IMR-90 (cell line): ENCODE data around the gene NTM. TPM values are rescaled to one million over a fixed set of nuclear protein-coding genes. Genes with fewer than 3 reads are reported as not detected.

ENCODE experiments used
- ATAC-seq: fragments of 200-7000 bp; cut with Tn5 transposase; 2 replicates; pipeline ENCODE4 v1.9.1; 2020; ENCODE audit warnings: low read depth, mild to moderate bottlenecking, moderate library complexity
- BruUV-seq: library from RNA; stranded (reverse); fragments of 400-500 nt; replicated peaks from 2 replicates; lab custom pipeline; 2021; lab: Mats Ljungman, UMichigan
- CTCF ChIA-PET: fragments of 300-600 bp; formaldehyde crosslinking; extraction: SDS; loops from one replicate; lab custom pipeline; 2021; ENCODE audit warnings: antibody characterized with exemption; lab: Yijun Ruan, JAX
- POLR2A ChIA-PET: fragments of 300-600 bp; sonication (Branson Sonifier 250); formaldehyde crosslinking; loops from one replicate; lab custom pipeline; 2022; ENCODE audit warnings: antibody characterized with exemption; ENCODE audit not compliant: unreplicated experiment; lab: Charles Lee
- DNase-seq: peaks from one replicate; pipeline ENCODE4 v3.0.0; 2013
- H2AFZ ChIP-seq: replicated peaks from 2 replicates; pipeline ENCODE3; 2013; ENCODE audit warnings: low read length, mild to moderate bottlenecking; ENCODE audit not compliant: poor library complexity
- H2AK5ac ChIP-seq: 2 replicates; pipeline ENCODE4 v1.6.1; 2013; ENCODE audit warnings: low read depth, low read length, inconsistent platforms
- H2AK9ac ChIP-seq: replicated peaks from 2 replicates; pipeline ENCODE3; 2013; ENCODE audit warnings: mild to moderate bottlenecking, low read depth, low read length, moderate library complexity; ENCODE audit not compliant: poor library complexity
- H2BK120ac ChIP-seq: 2 replicates; pipeline ENCODE4 v1.6.1; 2013; ENCODE audit warnings: low read depth, low read length, inconsistent platforms
- H2BK15ac ChIP-seq: 3 replicates; pipeline ENCODE4 v1.6.1; 2013; ENCODE audit warnings: low read depth, low read length, inconsistent platforms
- H2BK20ac ChIP-seq: 2 replicates; pipeline ENCODE4 v1.6.1; 2013; ENCODE audit warnings: low read depth, mild to moderate bottlenecking, inconsistent platforms, low read length, moderate library complexity
- H2BK5ac ChIP-seq: 2 replicates; pipeline ENCODE4 v1.6.1; 2013; ENCODE audit warnings: mild to moderate bottlenecking, low read depth, low read length, inconsistent platforms; ENCODE audit not compliant: poor library complexity, severe bottlenecking
- H3K14ac ChIP-seq: replicated peaks from 2 replicates; pipeline ENCODE4 v1.6.1; 2013; ENCODE audit warnings: low read depth, low read length, inconsistent platforms
- H3K18ac ChIP-seq: 2 replicates; pipeline ENCODE4 v1.6.1; 2013; ENCODE audit warnings: low read depth, low read length, control low read depth
- H3K23ac ChIP-seq: 2 replicates; pipeline ENCODE4 v1.6.1; 2013; ENCODE audit warnings: low read depth, low read length, inconsistent platforms
- H3K27ac ChIP-seq: 2 replicates; pipeline ENCODE4 v1.5.1; 2013; ENCODE audit warnings: mild to moderate bottlenecking, control low read depth, low read length; ENCODE audit not compliant: insufficient read depth
- H3K27me3 ChIP-seq: 2 replicates; pipeline ENCODE4 v1.6.1; 2013; ENCODE audit warnings: low read length; ENCODE audit not compliant: control insufficient read depth, insufficient read depth
- H3K36me3 ChIP-seq: 2 replicates; pipeline ENCODE4 v1.6.1; 2013; ENCODE audit warnings: low read length, mixed read lengths; ENCODE audit not compliant: control insufficient read depth, insufficient read depth
- H3K4ac ChIP-seq: 2 replicates; pipeline ENCODE4 v1.6.1; 2013; ENCODE audit warnings: low read depth, low read length, inconsistent platforms
- H3K4me1 ChIP-seq: 2 replicates; pipeline ENCODE4 v1.6.1; 2013; ENCODE audit warnings: low read length, mixed read lengths; ENCODE audit not compliant: control insufficient read depth, insufficient read depth
- H3K4me2 ChIP-seq: 2 replicates; pipeline ENCODE4 v1.6.1; 2013; ENCODE audit warnings: low read depth, mild to moderate bottlenecking, control low read depth, low read length, moderate library complexity
- H3K4me3 ChIP-seq: 2 replicates; pipeline ENCODE4 v1.5.1; 2013; ENCODE audit warnings: low read depth, mild to moderate bottlenecking, control low read depth, low read length, moderate library complexity; ENCODE audit not compliant: insufficient read depth
- H3K56ac ChIP-seq: 2 replicates; pipeline ENCODE4 v1.6.1; 2013; ENCODE audit warnings: low read length, inconsistent platforms; ENCODE audit not compliant: insufficient read depth; ENCODE audit errors: extremely low read depth
- H3K79me1 ChIP-seq, 2 experiments: 2 replicates each; pipeline ENCODE4 v1.6.1; 2013; ENCODE audit warnings: low read length in 2 of 2, inconsistent platforms in 1 of 2, low read depth in 1 of 2
- H3K9ac ChIP-seq: 2 replicates; pipeline ENCODE4 v1.6.1; 2013; ENCODE audit warnings: low read depth, low read length, control low read depth
- H3K9me1 ChIP-seq: 2 replicates; pipeline ENCODE4 v1.6.1; 2013; ENCODE audit warnings: low read length, inconsistent platforms; ENCODE audit not compliant: insufficient read depth
- H3K9me3 ChIP-seq: 2 replicates; pipeline ENCODE4 v1.6.1; 2013; ENCODE audit warnings: low read length; ENCODE audit not compliant: control insufficient read depth, insufficient read depth
- H4K20me1 ChIP-seq: 2 replicates; pipeline ENCODE4 v1.6.1; 2013; ENCODE audit warnings: low read length, inconsistent platforms; ENCODE audit not compliant: insufficient read depth
- H4K5ac ChIP-seq: 2 replicates; pipeline ENCODE4 v1.6.1; 2013; ENCODE audit warnings: mild to moderate bottlenecking, low read depth, low read length, control low read depth
- H4K8ac ChIP-seq, 2 experiments: 2 replicates each; pipeline ENCODE4 v1.6.1; 2013; ENCODE audit warnings: low read depth in 2 of 2, low read length in 2 of 2, control low read depth in 1 of 2, inconsistent platforms in 1 of 2
- H4K91ac ChIP-seq: 2 replicates; pipeline ENCODE4 v1.6.1; 2013; ENCODE audit warnings: low read depth, low read length, inconsistent platforms; ENCODE audit not compliant: insufficient read depth
- BHLHE40 ChIP-seq: fragments of 150-350 bp; IDR thresholded peaks from 2 replicates; pipeline ENCODE4 v1.6.1; 2016; ENCODE audit warnings: mild to moderate bottlenecking, low read depth, low read length
- CEBPB ChIP-seq: IDR thresholded peaks from 2 replicates; pipeline ENCODE4 v1.6.1; 2012; ENCODE audit warnings: low read depth, low read length, improper control_type of control experiment
- FOS ChIP-seq: fragments of 150-350 bp; IDR thresholded peaks from 2 replicates; pipeline ENCODE4 v1.6.1; 2016; ENCODE audit warnings: low read depth, low read length
- MAFK ChIP-seq: IDR thresholded peaks from 2 replicates; pipeline ENCODE4 v1.6.1; 2012; ENCODE audit warnings: low read depth, low read length, improper control_type of control experiment
- MAZ ChIP-seq: IDR thresholded peaks from 2 replicates; pipeline ENCODE4 v1.6.1; 2012; ENCODE audit warnings: low read depth, mild to moderate bottlenecking, low read length, improper control_type of control experiment, moderate library complexity, borderline replicate concordance
- MXI1 ChIP-seq: IDR thresholded peaks from 2 replicates; pipeline ENCODE4 v1.6.1; 2012; ENCODE audit warnings: low read depth, mild to moderate bottlenecking, low read length, moderate library complexity, borderline replicate concordance
- NFE2L2 ChIP-seq: fragments of 150-350 bp; IDR thresholded peaks from 2 replicates; pipeline ENCODE4 v1.6.1; 2016; ENCODE audit warnings: low read depth, mild to moderate bottlenecking, low read length
- POLR2A ChIP-seq: IDR thresholded peaks from 2 replicates; pipeline ENCODE4 v1.6.1; 2012; ENCODE audit warnings: mild to moderate bottlenecking, low read depth, low read length
- RAD21 ChIP-seq: IDR thresholded peaks from 2 replicates; pipeline ENCODE4 v1.6.1; 2012; ENCODE audit warnings: low read length, improper control_type of control experiment
- RCOR1 ChIP-seq: IDR thresholded peaks from 2 replicates; pipeline ENCODE4 v1.6.1; 2012; ENCODE audit warnings: mild to moderate bottlenecking, low read length, improper control_type of control experiment; ENCODE audit not compliant: insufficient replicate concordance
- RFX5 ChIP-seq: IDR thresholded peaks from 2 replicates; pipeline ENCODE4 v1.8.0; 2012; ENCODE audit warnings: low read depth, mild to moderate bottlenecking, low read length, moderate library complexity
- SMC3 ChIP-seq: fragments of 150-350 bp; IDR thresholded peaks from 2 replicates; pipeline ENCODE4 v1.6.1; 2016; ENCODE audit warnings: low read depth, mild to moderate bottlenecking, antibody characterized with exemption, low read length, moderate library complexity
- WGBS, 2 experiments: methylation state at CpG; one replicate each; pipeline versions ENCODE4 v1.1.5 to v1.1.7; 2013; ENCODE audit warnings: missing lambda C conversion rate in 2 of 2; ENCODE audit not compliant: insufficient read length in 1 of 2; ENCODE audit errors: extremely low coverage in 2 of 2; 5-methylcytosine and 5-hydroxymethylcytosine counted together
- dilution Hi-C: fragments of 300-500 bp; cut with HindIII; formaldehyde crosslinking; loops from one replicate; pipeline ENCODE4 v1.14.3; 2018; ENCODE audit warnings: low sequenced_read_pairs; ENCODE audit not compliant: unreplicated experiment
- in situ Hi-C: fragments of 300-500 bp; cut with MboI; formaldehyde crosslinking; loops from 3 replicates; pipeline ENCODE4 v1.14.3; 2019; ENCODE audit warnings: low sequenced_read_pairs, inconsistent platforms, mixed read lengths
- intact Hi-C: fragments of 100-400 bp; cut with micrococcal nuclease; formaldehyde crosslinking; loops from 2 replicates; pipeline ENCODE4 v1.10.0; 2022
- polyA plus RNA-seq, 3 experiments: library from polyadenylated mRNA; depleted of rRNA; stranded (reverse); fragments of >200 nt; gene quantifications; 2 replicates each; pipeline ENCODE4 v1.2.3, GENCODE V29; 2012; ENCODE audit warnings: low replicate concordance in 1 of 3
- total RNA-seq: library from RNA; depleted of rRNA; stranded (reverse); fragments of >200 nt; gene quantifications from 2 replicates; pipeline ENCODE4 v1.2.3, GENCODE V29; 2012
- TF ChIP-seq, protein P1 (sequence below): fragments of 150-350 bp; IDR thresholded peaks from 2 replicates; pipeline ENCODE4 v1.6.1; 2016; ENCODE audit warnings: low read depth, mild to moderate bottlenecking, low read length, moderate library complexity, borderline replicate concordance
- TF ChIP-seq, protein P2 (sequence below): conservative IDR thresholded peaks from 2 replicates; pipeline ENCODE4 v1.5.1; 2012; ENCODE audit warnings: mild to moderate bottlenecking, low read depth, low read length, improper control_type of control experiment
- TF ChIP-seq, protein P3 (sequence below): fragments of 150-350 bp; IDR thresholded peaks from 2 replicates; pipeline ENCODE4 v1.6.1; 2017; ENCODE audit warnings: mild to moderate bottlenecking, antibody characterized with exemption, low read length, low read depth

Gene NTM
- total and polyA plus RNA-seq, 2 of the 4 experiments (the other 2 are of a cell fraction), result 19.5 to 25.5 TPM

DNA sequence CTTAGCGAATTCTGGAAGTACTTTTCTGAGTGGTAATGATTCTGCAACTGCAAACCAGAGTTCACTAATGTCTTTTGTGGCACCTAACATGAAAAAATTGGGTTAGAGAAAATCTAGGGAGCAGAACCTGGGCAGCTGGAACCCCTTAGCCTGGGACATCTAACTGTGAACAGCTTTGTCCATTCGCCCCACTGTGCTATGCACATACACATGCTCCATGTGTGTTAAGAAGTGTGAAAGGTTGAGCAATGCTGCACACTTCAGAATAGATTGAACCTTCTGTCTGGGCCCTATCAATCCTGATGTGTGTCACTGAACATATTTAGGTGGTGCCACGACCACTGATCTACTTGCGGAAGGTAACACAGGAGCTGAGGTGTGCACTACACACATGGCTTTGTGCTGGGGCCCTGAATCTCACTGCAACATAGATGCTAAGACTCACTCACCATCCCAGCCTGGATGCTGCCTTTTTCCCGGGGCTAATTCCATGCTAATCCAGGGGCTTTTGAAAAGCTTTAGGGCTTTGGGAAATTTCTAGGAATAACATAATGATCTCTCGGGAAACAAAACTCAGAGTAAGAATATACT, 976.2 kb downstream of the NTM start:
- dilution Hi-C loops, result no loop called here
- 82% methylated on average over 2 of the region's 6 CpGs; no CpG with 5 or more reads in 1 of the 2 experiments for WGBS, 2 experiments

More for the DNA sequence above, 976.2 kb downstream of the NTM start:
- DNase-seq (no peak), ATAC-seq (no peak)
- Histone ChIP-seq H2BK15ac (no peak overlapping the region), H3K4ac (no peak overlapping the region), H3K27me3 (peaks cover 9% of the 10 kb centered on the region), H4K20me1 (no peaks in the 10 kb centered on the region), H2BK5ac (no peak overlapping the region), H4K5ac (no peak overlapping the region), H3K4me1 (no peaks in the 10 kb centered on the region), H2AK9ac (no peak overlapping the region), H2AK5ac (no peak overlapping the region), H3K27ac (no peak overlapping the region), H3K4me2 (no peak overlapping the region), H3K9me1 (no peaks in the 10 kb centered on the region), H3K9ac (no peak overlapping the region), H3K56ac (no peak overlapping the region), H2BK120ac (no peak overlapping the region), H3K9me3 (no peaks in the 10 kb centered on the region), H3K23ac (no peak overlapping the region), H3K79me1 (no peaks in the 10 kb centered on the region), H4K91ac (no peak overlapping the region), H2BK20ac (no peak overlapping the region), H3K14ac (no peak overlapping the region), H2AFZ (no peak overlapping the region), H4K8ac (no peak overlapping the region), H3K36me3 (no peaks in the 10 kb centered on the region), H3K18ac (no peak overlapping the region), H3K4me3 (no peak overlapping the region)
- BruUV-seq, result no TSS peak
- ChIA-PET POLR2A (interaction anchor here (0.5 kb wide), 1 partner anchor 36 kb away, joined by 6 read pairs; no protein-coding TSS in a partner anchor), CTCF (interaction anchor here (1.0 kb wide), 1 partner anchor 53 kb away, joined by 3 read pairs; no protein-coding TSS in a partner anchor)
- in situ Hi-C loops, result no loop called here
- intact Hi-C loops, result no loop called here
- TF ChIP-seq, protein P1, sequence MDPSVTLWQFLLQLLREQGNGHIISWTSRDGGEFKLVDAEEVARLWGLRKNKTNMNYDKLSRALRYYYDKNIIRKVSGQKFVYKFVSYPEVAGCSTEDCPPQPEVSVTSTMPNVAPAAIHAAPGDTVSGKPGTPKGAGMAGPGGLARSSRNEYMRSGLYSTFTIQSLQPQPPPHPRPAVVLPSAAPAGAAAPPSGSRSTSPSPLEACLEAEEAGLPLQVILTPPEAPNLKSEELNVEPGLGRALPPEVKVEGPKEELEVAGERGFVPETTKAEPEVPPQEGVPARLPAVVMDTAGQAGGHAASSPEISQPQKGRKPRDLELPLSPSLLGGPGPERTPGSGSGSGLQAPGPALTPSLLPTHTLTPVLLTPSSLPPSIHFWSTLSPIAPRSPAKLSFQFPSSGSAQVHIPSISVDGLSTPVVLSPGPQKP, result no peak
- TF ChIP-seq CEBPB (no peak), NFE2L2 (no peak), RFX5 (no peak), FOS (no peak), RCOR1 (no peak), POLR2A (no peak), MAZ (no peak), MXI1 (no peak), MAFK (no peak), RAD21 (no peak), BHLHE40 (no peak), SMC3 (no peak)
- TF ChIP-seq, protein P2, sequence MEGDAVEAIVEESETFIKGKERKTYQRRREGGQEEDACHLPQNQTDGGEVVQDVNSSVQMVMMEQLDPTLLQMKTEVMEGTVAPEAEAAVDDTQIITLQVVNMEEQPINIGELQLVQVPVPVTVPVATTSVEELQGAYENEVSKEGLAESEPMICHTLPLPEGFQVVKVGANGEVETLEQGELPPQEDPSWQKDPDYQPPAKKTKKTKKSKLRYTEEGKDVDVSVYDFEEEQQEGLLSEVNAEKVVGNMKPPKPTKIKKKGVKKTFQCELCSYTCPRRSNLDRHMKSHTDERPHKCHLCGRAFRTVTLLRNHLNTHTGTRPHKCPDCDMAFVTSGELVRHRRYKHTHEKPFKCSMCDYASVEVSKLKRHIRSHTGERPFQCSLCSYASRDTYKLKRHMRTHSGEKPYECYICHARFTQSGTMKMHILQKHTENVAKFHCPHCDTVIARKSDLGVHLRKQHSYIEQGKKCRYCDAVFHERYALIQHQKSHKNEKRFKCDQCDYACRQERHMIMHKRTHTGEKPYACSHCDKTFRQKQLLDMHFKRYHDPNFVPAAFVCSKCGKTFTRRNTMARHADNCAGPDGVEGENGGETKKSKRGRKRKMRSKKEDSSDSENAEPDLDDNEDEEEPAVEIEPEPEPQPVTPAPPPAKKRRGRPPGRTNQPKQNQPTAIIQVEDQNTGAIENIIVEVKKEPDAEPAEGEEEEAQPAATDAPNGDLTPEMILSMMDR, result no peak
- TF ChIP-seq, protein P3, sequence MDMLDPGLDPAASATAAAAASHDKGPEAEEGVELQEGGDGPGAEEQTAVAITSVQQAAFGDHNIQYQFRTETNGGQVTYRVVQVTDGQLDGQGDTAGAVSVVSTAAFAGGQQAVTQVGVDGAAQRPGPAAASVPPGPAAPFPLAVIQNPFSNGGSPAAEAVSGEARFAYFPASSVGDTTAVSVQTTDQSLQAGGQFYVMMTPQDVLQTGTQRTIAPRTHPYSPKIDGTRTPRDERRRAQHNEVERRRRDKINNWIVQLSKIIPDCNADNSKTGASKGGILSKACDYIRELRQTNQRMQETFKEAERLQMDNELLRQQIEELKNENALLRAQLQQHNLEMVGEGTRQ, result no peak
